Spleen (tissue), 11 donors: ENCODE measurements around the gene NAA80. TPM values are rescaled to one million over a fixed set of nuclear protein-coding genes. Genes with fewer than 3 reads are reported as not detected.
"Not testable (repeated sequence)": the region's sequence is repeated elsewhere in the genome, so short reads cannot be mapped to it uniquely, and the experiment has no call there.

ENCODE experiments used
- DNase-seq: peaks from one replicate; pipeline ENCODE4 v3.0.0-alpha.2; 2020
- H3K27ac ChIP-seq, 8 donors: fragments of 200-600 bp; sonication (generic) in 7 of 8; 1 replicate in 4 of 8; 2 replicates in 4 of 8; pipeline versions ENCODE4 v1.5.0 to v1.8.0; 2016 to 2021; ENCODE audit warnings: inconsistent platforms in 4 of 8, mild to moderate bottlenecking in 4 of 8, moderate library complexity in 1 of 8
- H3K27me3 ChIP-seq, 7 donors: fragments of 200-600 bp; sonication (generic) in 6 of 7; replicated peaks in 1 of 7; 1 replicate in 4 of 7; 2 replicates in 3 of 7; pipeline versions ENCODE4 v1.5.0 to v1.8.0; 2016 to 2021; ENCODE audit warnings: inconsistent platforms in 3 of 7, mild to moderate bottlenecking in 1 of 7
- H3K36me3 ChIP-seq, 6 donors: fragments of 200-600 bp; sonication (generic) in 5 of 6; 1 replicate in 4 of 6; 2 replicates in 2 of 6; pipeline versions ENCODE4 v1.5.0 to v1.8.0; 2016 to 2021; ENCODE audit warnings: inconsistent platforms in 2 of 6
- H3K4me1 ChIP-seq, 6 donors: fragments of 200-600 bp; sonication (generic) in 5 of 6; 1 replicate in 3 of 6; 2 replicates in 3 of 6; pipeline versions ENCODE4 v1.5.0 to v1.8.0; 2016 to 2021; ENCODE audit warnings: inconsistent platforms in 3 of 6
- H3K4me3 ChIP-seq, 8 donors: fragments of 200-600 bp; sonication (generic) in 7 of 8; 1 replicate in 4 of 8; 2 replicates in 4 of 8; pipeline versions ENCODE4 v1.5.0 to v1.8.0; 2016 to 2021; ENCODE audit warnings: inconsistent platforms in 4 of 8, mild to moderate bottlenecking in 4 of 8, moderate library complexity in 2 of 8
- H3K9me3 ChIP-seq, 8 donors: fragments of 200-600 bp; sonication (generic) in 7 of 8; 1 replicate in 4 of 8; 2 replicates in 4 of 8; pipeline versions ENCODE4 v1.5.0 to v1.8.0; 2016 to 2021; ENCODE audit warnings: inconsistent platforms in 4 of 8
- CTCF ChIP-seq, 11 experiments: fragments of 200-600 bp in 7 of 11; fragments of 450-650 bp in 4 of 11; sonication (generic) in 4 of 11; IDR thresholded peaks in 8 of 11; conservative IDR thresholded peaks in 3 of 11; 1 replicate in 7 of 11; 2 replicates in 4 of 11; pipeline versions ENCODE4 v1.4.0 to v1.8.0; 2016 to 2021; ENCODE audit warnings: antibody characterized with exemption in 11 of 11, inconsistent platforms in 4 of 11, mild to moderate bottlenecking in 1 of 11
- POLR2A ChIP-seq, 3 donors: fragments of 450-650 bp; IDR thresholded peaks; one replicate each; pipeline ENCODE4 v1.5.1; 2017; ENCODE audit warnings: antibody characterized with exemption in 3 of 3, mild to moderate bottlenecking in 1 of 3
- POLR2AphosphoS5 ChIP-seq, 3 donors: sonication (generic); formaldehyde crosslinking; IDR thresholded peaks; one replicate each; pipeline ENCODE4 v1.5.1; 2017; ENCODE audit warnings: antibody characterized with exemption in 3 of 3
- WGBS, 5 donors: extraction: QIAGEN DNeasy Blood & Tissue Kit in 3 of 5; methylation state at CpG; one replicate each; pipeline versions ENCODE4 v1.1.5 to v1.1.7; 2013 to 2018; 5-methylcytosine and 5-hydroxymethylcytosine counted together
- intact Hi-C: fragments of 100-400 bp; cut with DNase I; formaldehyde crosslinking; loops from one replicate; pipeline ENCODE4 v1.15.0; 2023; ENCODE audit warnings: low total_unique reads
- polyA plus RNA-seq, 3 donors: library from polyadenylated mRNA; stranded (reverse); fragments of 200-250 nt; gene quantifications; one replicate each; pipeline ENCODE4 v1.2.1, GENCODE V29; 2013
- total RNA-seq, 7 donors: library from RNA; depleted of rRNA in 3 of 7; stranded (reverse); fragments of >200 nt in 3 of 7; fragmentation: NEBNext Ultra II Directional in 4 of 7; extraction: Animal tissue kit (Norgen Biotek cat#: 25700) in 4 of 7; gene quantifications; one replicate each; pipeline versions ENCODE4 v1.1.0 to v1.2.1, GENCODE V29; 2016 to 2021
- donor health status: healthy with polysubstance abuse.
- donor health status: DM: no; HTN: no; CAD: no; lungs with moderate emphysema.
- donor health status: DM: no; HTN: no; CAD: no.
- donor health status: Bipolar disorder and iron deficiency.
- donor health status: healthy.
- donor health status: DM: no; HTN: no; CAD: no.
- donor health status: DM: yes; HTN: yes; CAD: no.

NAA80 gene
- total and polyA plus RNA-seq, 10 donors = 7.8 to 15.5 (median 12.8) TPM

- H3K36me3 ChIP-seq = peaks cover 0 to 10% (median 5%) of the 10 kb centered on the region in 6 donors
- TF ChIP-seq CTCF (IDR thresholded peaks at IDR 0.05 in 8 of 11, conservative IDR thresholded peaks at IDR 0.05 in 3 of 11) (no peak), POLR2A (IDR thresholded peaks at IDR 0.05) (no peak), POLR2AphosphoS5 (IDR thresholded peaks at IDR 0.05) (no peak)
- peaks cover 0 to 24% (median 0%) of the 10 kb centered on the region in 7 donors for H3K27me3 ChIP-seq
- H3K9me3 ChIP-seq = no peaks in the 10 kb centered on the region
- peak overlapping the region in 7 of 8 donors; percentile 9 to 84 (median 74) for H3K27ac ChIP-seq
- WGBS, 5 donors = 49 to 81% (median 72%) methylated on average over 6 of the region's 6 CpGs
- H3K4me1 ChIP-seq = peaks cover 16 to 80% (median 44%) of the 10 kb centered on the region in 6 donors
- H3K4me3 ChIP-seq = no peak overlapping the region
- intact Hi-C loops = no loop called here
- no peak for DNase-seq
Observed at GRCh38 chr3:50263478-50264382, 35.5 kb downstream of the NAA80 start.

- peaks cover 0 to 19% (median 15%) of the 10 kb centered on the region in 6 donors for H3K36me3 ChIP-seq
- no peak overlapping the region for H3K4me3 ChIP-seq
- intact Hi-C loops = no loop called here
- H3K27me3 ChIP-seq = peaks cover 0 to 18% (median 0%) of the 10 kb centered on the region in 7 donors
- no peak for TF ChIP-seq POLR2A (IDR thresholded peaks at IDR 0.05)
- TF ChIP-seq CTCF (IDR thresholded peaks at IDR 0.05 in 8 of 11, conservative IDR thresholded peaks at IDR 0.05 in 3 of 11) = no peak
- peak in 1 of 3 donors; percentile 22 for TF ChIP-seq POLR2AphosphoS5 (IDR thresholded peaks at IDR 0.05)
- peak overlapping the region in 1 of 8 donors; percentile 84 for H3K27ac ChIP-seq
- 83 to 92% (median 90%) methylated on average over 7 of the region's 7 CpGs for WGBS, 5 donors
- no peaks in the 10 kb centered on the region for H3K9me3 ChIP-seq
- H3K4me1 ChIP-seq = peaks cover 11 to 80% (median 42%) of the 10 kb centered on the region in 6 donors
- no peak for DNase-seq
Observed at GRCh38 chr3:50262778-50263177, 36.4 kb downstream of the NAA80 start.

- intact Hi-C loops, H3K27ac ChIP-seq, H3K4me3 ChIP-seq, H3K9me3 ChIP-seq, DNase-seq: not testable (repeated sequence)
- peaks cover 0 to 25% (median 21%) of the 10 kb centered on the region in 6 donors for H3K36me3 ChIP-seq
- 96 to 100% (median 97%) methylated on average over 4 of the region's 4 CpGs for WGBS, 5 donors
- peaks cover 0 to 12% (median 0%) of the 10 kb centered on the region in 7 donors for H3K27me3 ChIP-seq
- peaks cover 11 to 80% (median 40%) of the 10 kb centered on the region in 6 donors for H3K4me1 ChIP-seq
Observed at GRCh38 chr3:50262200-50262599, 37.0 kb downstream of the NAA80 start.

GRCh38 chr3:50261505-50261904 lies 37.7 kb downstream of the NAA80 start:
- Histone ChIP-seq H3K4me1 (peaks cover 11 to 85% (median 42%) of the 10 kb centered on the region in 6 donors), H3K36me3 (peaks cover 0 to 32% (median 28%) of the 10 kb centered on the region in 6 donors), H3K4me3 (no peak overlapping the region), H3K9me3 (no peaks in the 10 kb centered on the region), H3K27me3 (peaks cover 0 to 5% (median 0%) of the 10 kb centered on the region in 7 donors), H3K27ac (peak overlapping the region in 6 of 8 donors; percentile 93 to 99 (median 94))
- intact Hi-C loops = no loop called here
- DNase-seq = no peak
- 27 to 86% (median 70%) methylated on average over 1 to 2 of the region's 2 CpGs for WGBS, 5 donors
- TF ChIP-seq POLR2AphosphoS5 (IDR thresholded peaks at IDR 0.05) = no peak
- TF ChIP-seq POLR2A (IDR thresholded peaks at IDR 0.05) = no peak
- TF ChIP-seq CTCF (IDR thresholded peaks at IDR 0.05 in 8 of 11, conservative IDR thresholded peaks at IDR 0.05 in 3 of 11) = no peak
